Psoas muscle (tissue), 8 donors: ENCODE results near the gene BAZ2B. TPM values are rescaled to one million over a fixed set of nuclear protein-coding genes. Genes with fewer than 3 reads are reported as not detected.

Experiments
- ATAC-seq, 4 donors: fragments of 200-7000 bp; cut with Tn5 transposase; one replicate each; pipeline ENCODE4 v1.9.1; 2020; ENCODE audit warnings: moderate library complexity in 3 of 4, mild to moderate bottlenecking in 2 of 4
- DNase-seq, 2 donors: peaks; one replicate each; pipeline ENCODE4 v3.0.0-alpha.2; 2020
- H3K27ac ChIP-seq: fragments of 200-600 bp; one replicate; pipeline ENCODE4 v1.8.0; 2022
- H3K27me3 ChIP-seq, 3 donors: fragments of 200-600 bp in 1 of 3; one replicate each; pipeline versions ENCODE4 v1.6.1 to v1.8.0; 2013 to 2022; ENCODE audit warnings: low read length in 2 of 3, mild to moderate bottlenecking in 2 of 3, moderate library complexity in 1 of 3; ENCODE audit not compliant: insufficient read depth in 3 of 3
- H3K36me3 ChIP-seq, 2 donors: fragments of 200-600 bp in 1 of 2; one replicate each; pipeline versions ENCODE4 v1.6.1 to v1.8.0; 2013 to 2022; ENCODE audit warnings: low read depth in 1 of 2, mild to moderate bottlenecking in 1 of 2, moderate library complexity in 1 of 2; ENCODE audit not compliant: insufficient read depth in 1 of 2
- H3K4me1 ChIP-seq: fragments of 200-600 bp; one replicate; pipeline ENCODE4 v1.8.0; 2022
- H3K4me3 ChIP-seq: fragments of 200-600 bp; one replicate; pipeline ENCODE4 v1.8.0; 2022; ENCODE audit warnings: mild to moderate bottlenecking
- H3K9me3 ChIP-seq: fragments of 200-600 bp; one replicate; pipeline ENCODE4 v1.8.0; 2022
- WGBS, 3 donors: extraction: QIAGEN DNeasy Blood & Tissue Kit; methylation state at CpG; one replicate each; pipeline versions ENCODE4 v1.1.6 to v1.1.7; 2013; 5-methylcytosine and 5-hydroxymethylcytosine counted together
- intact Hi-C, 2 donors: fragments of 100-400 bp; cut with DNase I; formaldehyde crosslinking; loops; one replicate each; pipeline versions ENCODE4 v1.11.0 to v1.14.2; 2022
- polyA plus RNA-seq, 3 donors: library from polyadenylated mRNA; stranded (reverse); fragments of 200-250 nt; gene quantifications; one replicate each; pipeline ENCODE4 v1.2.3, GENCODE V29; 2013
- total RNA-seq, 4 donors: library from RNA; stranded (reverse); fragmentation: NEBNext Ultra II Directional in 2 of 4; extraction: Animal tissue kit (Norgen Biotek cat#: 25700) in 2 of 4; gene quantifications; one replicate each; pipeline versions ENCODE4 v1.2.1 to v1.2.4, GENCODE V29; 2021 to 2023
- TF ChIP-seq, protein P1 (sequence below): fragments of 200-600 bp; IDR thresholded peaks from one replicate; pipeline ENCODE4 v1.8.0; 2022; ENCODE audit warnings: antibody characterized with exemption
- donor health status: healthy with polysubstance abuse.
- donor health status: DM: no; HTN: no; CAD: no; lungs with moderate emphysema.
- donor health status: Bipolar disorder and iron deficiency.
- donor health status: healthy.
- donor health status: DM: yes; HTN: yes; CAD: no.
- donor health status: DM: no; HTN: no; CAD: no.
- donor health status: DM: no; HTN: no; CAD: no.
- donor health status: DM: yes; HTN: yes; CAD: no.

BAZ2B gene
- total and polyA plus RNA-seq, 7 donors: 7.5 to 27.0 (median 22.7) TPM

DNA sequence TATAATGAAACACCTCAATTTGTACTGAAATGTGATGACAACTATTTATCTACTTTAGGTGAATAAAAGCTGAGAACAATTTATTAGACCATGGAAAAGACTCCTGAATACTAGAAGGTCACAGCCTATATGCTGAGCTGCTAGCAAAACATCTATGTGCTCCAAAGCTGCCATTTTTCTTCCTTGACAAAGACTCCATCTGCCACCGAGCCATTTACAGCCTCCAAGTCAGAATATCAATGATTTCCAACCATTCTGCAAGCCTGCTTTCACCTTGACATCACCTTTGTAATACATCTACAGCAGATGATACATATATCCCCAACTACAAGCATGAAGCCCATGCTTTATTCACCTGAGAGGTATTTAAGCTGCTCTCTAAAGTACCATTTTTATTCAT lies 84.9 kb downstream of the BAZ2B start:
- Histone ChIP-seq H3K36me3 (no peaks in the 10 kb centered on the region), H3K4me3 (no peak overlapping the region), H3K9me3 (no peaks in the 10 kb centered on the region), H3K4me1 (no peaks in the 10 kb centered on the region), H3K27ac (no peak overlapping the region), H3K27me3 (no peaks in the 10 kb centered on the region)
- no peak for ATAC-seq
- intact Hi-C loops: no loop called here
- DNase-seq: no peak
- WGBS, 3 donors: 68 to 81% (median 80%) methylated on average over 1 of the region's 1 CpG
- TF ChIP-seq, protein P1, sequence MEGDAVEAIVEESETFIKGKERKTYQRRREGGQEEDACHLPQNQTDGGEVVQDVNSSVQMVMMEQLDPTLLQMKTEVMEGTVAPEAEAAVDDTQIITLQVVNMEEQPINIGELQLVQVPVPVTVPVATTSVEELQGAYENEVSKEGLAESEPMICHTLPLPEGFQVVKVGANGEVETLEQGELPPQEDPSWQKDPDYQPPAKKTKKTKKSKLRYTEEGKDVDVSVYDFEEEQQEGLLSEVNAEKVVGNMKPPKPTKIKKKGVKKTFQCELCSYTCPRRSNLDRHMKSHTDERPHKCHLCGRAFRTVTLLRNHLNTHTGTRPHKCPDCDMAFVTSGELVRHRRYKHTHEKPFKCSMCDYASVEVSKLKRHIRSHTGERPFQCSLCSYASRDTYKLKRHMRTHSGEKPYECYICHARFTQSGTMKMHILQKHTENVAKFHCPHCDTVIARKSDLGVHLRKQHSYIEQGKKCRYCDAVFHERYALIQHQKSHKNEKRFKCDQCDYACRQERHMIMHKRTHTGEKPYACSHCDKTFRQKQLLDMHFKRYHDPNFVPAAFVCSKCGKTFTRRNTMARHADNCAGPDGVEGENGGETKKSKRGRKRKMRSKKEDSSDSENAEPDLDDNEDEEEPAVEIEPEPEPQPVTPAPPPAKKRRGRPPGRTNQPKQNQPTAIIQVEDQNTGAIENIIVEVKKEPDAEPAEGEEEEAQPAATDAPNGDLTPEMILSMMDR: no peak

DNA sequence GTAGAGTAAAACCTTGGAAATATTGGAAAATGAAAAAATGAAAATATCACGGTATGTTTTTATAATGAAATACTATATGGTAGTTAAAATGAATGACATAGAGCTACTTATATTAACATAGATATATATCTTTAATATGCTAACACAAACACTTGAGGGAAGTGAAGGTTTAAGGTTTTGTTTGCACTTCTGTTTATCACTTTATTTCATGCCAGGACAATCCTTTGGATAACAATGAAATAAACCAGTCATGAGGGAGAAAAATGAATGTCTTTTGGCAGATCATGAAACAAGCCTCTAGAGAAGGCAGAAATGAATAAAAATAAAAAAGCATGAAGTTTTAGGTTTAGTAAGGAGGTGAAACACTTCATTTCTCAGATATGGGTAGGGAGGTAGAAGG lies 89.9 kb downstream of the BAZ2B start:
- DNase-seq (no peak), ATAC-seq (no peak)
- intact Hi-C loops: no loop called here
- Histone ChIP-seq H3K27me3 (no peaks in the 10 kb centered on the region), H3K4me1 (no peaks in the 10 kb centered on the region), H3K9me3 (no peaks in the 10 kb centered on the region), H3K27ac (no peak overlapping the region), H3K4me3 (no peak overlapping the region), H3K36me3 (no peaks in the 10 kb centered on the region)
- 94 to 98% (median 97%) methylated on average over 1 of the region's 1 CpG for WGBS, 3 donors
- TF ChIP-seq, protein P1: no peak

DNA sequence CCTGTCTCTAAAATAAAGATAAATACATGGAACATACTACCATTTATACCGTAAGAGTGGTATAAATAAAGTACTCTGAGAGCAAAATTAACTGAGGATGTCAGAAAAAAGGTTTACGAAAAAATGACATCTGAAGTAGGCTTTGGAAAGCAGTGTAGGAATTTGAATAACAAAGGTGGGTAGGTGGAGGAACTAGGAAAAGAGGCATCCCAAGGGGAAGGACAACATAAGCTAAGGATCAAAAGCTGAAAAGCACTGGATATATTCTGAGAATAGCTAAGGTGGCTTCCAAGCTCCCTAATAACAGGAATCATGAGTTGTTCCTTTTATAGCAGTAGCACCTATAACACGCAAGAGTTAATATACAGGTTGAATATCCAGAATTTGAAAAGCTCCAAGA lies 91.3 kb downstream of the BAZ2B start:
- no peaks in the 10 kb centered on the region for H3K4me1 ChIP-seq
- no peaks in the 10 kb centered on the region for H3K27me3 ChIP-seq
- H3K36me3 ChIP-seq: no peaks in the 10 kb centered on the region
- no peaks in the 10 kb centered on the region for H3K9me3 ChIP-seq
- no peak overlapping the region for H3K27ac ChIP-seq
- TF ChIP-seq, protein P1: no peak
- intact Hi-C loops: no loop called here
- no peak overlapping the region for H3K4me3 ChIP-seq
- ATAC-seq: no peak
- no peak for DNase-seq
- WGBS, 3 donors: 96 to 98% (median 97%) methylated on average over 3 of the region's 3 CpGs

DNA sequence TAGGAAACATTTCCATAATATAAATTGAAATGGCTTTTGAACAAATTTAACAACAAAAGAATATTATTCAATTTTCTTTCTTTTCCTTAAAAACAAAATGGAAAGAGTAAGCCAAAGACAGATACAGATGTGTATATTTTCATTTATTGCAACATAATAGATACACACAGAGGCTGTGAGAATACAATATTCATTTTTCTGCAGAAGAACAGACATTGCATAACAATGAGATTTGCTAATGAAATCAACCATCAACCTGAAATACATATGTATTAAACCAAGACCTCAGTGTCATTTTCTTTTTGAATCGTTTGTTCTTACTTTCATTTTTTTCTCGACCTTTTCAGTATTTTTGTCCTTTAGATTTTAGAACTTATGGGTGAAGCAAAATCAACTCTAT lies 95.1 kb downstream of the BAZ2B start:
- no peak for DNase-seq
- Histone ChIP-seq H3K4me1 (peaks cover 15% of the 10 kb centered on the region), H3K9me3 (no peaks in the 10 kb centered on the region), H3K27me3 (no peaks in the 10 kb centered on the region), H3K4me3 (no peak overlapping the region), H3K27ac (no peak overlapping the region), H3K36me3 (no peaks in the 10 kb centered on the region)
- ATAC-seq: no peak
- 87 to 92% (median 89%) methylated on average over 2 of the region's 2 CpGs for WGBS, 3 donors
- intact Hi-C loops: no loop called here
- TF ChIP-seq, protein P1: no peak

DNA sequence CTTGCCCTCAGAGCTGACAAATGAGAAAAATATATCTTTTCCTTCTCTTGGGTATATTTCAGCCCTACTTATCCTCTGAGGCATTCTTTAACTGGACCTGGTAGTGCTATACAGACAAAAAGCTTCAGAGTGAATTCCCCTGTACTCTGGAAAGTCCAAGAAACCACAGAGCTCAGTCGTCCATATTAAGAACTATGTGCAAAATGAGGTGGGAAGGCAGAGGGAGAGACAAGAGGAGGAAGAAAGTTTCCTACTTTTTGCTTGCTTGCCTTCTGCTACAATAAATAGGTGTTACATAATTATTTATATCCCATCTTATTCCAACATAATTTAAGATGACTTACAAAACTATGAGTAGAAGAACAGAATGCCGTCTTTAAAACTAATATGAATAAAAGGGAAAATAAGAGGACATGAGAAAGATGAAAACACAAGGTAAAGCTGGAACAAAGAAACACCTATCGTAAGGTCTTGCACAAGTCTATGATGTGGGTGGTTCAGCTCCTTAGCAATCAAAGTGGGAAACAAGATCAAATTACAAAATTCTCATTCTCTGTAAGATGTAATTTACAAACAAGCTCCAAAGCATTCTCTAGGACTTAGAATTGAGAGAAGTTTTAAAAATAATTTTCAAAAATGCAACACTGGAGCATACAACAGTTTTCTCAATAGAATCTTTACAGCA lies 97.9 kb downstream of the BAZ2B start:
- DNase-seq (no peak), ATAC-seq (no peak)
- Histone ChIP-seq H3K36me3 (no peaks in the 10 kb centered on the region), H3K9me3 (no peaks in the 10 kb centered on the region), H3K27me3 (no peaks in the 10 kb centered on the region), H3K27ac (peak overlapping the region; percentile 53), H3K4me3 (no peak overlapping the region), H3K4me1 (peaks cover 21% of the 10 kb centered on the region)
- TF ChIP-seq, protein P1: no peak
- 63 to 75% (median 69%) methylated on average over 3 of the region's 3 CpGs for WGBS, 3 donors
- intact Hi-C loops: loop anchor here in 1 of 2 donors (5.0 kb wide), 1 partner anchor 99 kb away; the partner anchor contains the start of gene BAZ2B
